WERI-Rb-1 (cell line): ENCODE measurements around the gene MTCL3.

Source experiments
- DNase-seq: peaks from one replicate; pipeline ENCODE4 v3.0.0-alpha.2; 2020
- H3K27ac ChIP-seq: fragments of 250-450 bp; sonication (Bioruptor Pico); 2 replicates; pipeline ENCODE4 v1.5.1; 2020; ENCODE audit warnings: mild to moderate bottlenecking, moderate library complexity
- H3K27me3 ChIP-seq: fragments of 250-450 bp; sonication (Bioruptor Pico); 2 replicates; pipeline ENCODE4 v1.5.1; 2021; ENCODE audit warnings: mild to moderate bottlenecking, low read depth, moderate library complexity; ENCODE audit not compliant: insufficient read depth, severe bottlenecking
- H3K36me3 ChIP-seq: fragments of 250-450 bp; sonication (Bioruptor Pico); 2 replicates; pipeline ENCODE4 v1.5.1; 2020; ENCODE audit warnings: mild to moderate bottlenecking, moderate library complexity
- H3K4me3 ChIP-seq: 2 replicates; pipeline ENCODE4 v1.5.1; 2011; ENCODE audit warnings: low read depth, mild to moderate bottlenecking, control low read depth, low read length
- H3K9me3 ChIP-seq: fragments of 250-450 bp; sonication (Bioruptor Pico); 2 replicates; pipeline ENCODE4 v1.5.1; 2021; ENCODE audit warnings: mild to moderate bottlenecking, moderate library complexity; ENCODE audit not compliant: severe bottlenecking
- CTCF ChIP-seq: IDR thresholded peaks from 2 replicates; pipeline ENCODE4 v1.5.1; 2011; ENCODE audit warnings: low read depth, mild to moderate bottlenecking, control low read depth, inconsistent platforms, low read length

The MTCL3 gene

GRCh38 chr6:127554435-127555006 is 35.4 kb upstream of the MTCL3 start:
- Histone ChIP-seq H3K4me3 (no peak overlapping the region), H3K27ac (no peak overlapping the region), H3K36me3 (no peaks in the 10 kb centered on the region), H3K9me3 (no peaks in the 10 kb centered on the region), H3K27me3 (no peaks in the 10 kb centered on the region)
- TF ChIP-seq CTCF = no peak
- no peak for DNase-seq

DNA sequence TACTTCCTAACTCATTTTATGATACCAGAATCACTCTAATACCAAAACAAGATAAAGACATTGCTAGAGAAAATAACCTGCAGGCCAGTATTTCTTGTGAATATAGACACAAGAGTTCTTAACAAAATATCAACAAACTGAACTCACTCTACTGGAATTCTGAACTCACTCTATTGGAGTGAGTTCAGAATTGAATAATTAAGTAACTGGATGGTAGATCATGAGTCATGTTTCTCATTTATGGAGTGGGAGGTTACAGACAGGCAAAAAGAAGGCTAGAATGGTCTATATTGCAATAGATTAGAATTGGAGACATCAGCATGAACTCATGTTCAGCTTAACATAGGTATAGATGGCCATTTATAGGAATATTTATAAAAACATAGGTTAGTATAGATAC is 31.3 kb upstream of the MTCL3 start:
- H3K36me3 ChIP-seq = no peaks in the 10 kb centered on the region
- no peaks in the 10 kb centered on the region for H3K27me3 ChIP-seq
- H3K27ac ChIP-seq = no peak overlapping the region
- H3K4me3 ChIP-seq = no peak overlapping the region
- no peak for DNase-seq
- no peak for TF ChIP-seq CTCF
- H3K9me3 ChIP-seq = no peaks in the 10 kb centered on the region

DNA sequence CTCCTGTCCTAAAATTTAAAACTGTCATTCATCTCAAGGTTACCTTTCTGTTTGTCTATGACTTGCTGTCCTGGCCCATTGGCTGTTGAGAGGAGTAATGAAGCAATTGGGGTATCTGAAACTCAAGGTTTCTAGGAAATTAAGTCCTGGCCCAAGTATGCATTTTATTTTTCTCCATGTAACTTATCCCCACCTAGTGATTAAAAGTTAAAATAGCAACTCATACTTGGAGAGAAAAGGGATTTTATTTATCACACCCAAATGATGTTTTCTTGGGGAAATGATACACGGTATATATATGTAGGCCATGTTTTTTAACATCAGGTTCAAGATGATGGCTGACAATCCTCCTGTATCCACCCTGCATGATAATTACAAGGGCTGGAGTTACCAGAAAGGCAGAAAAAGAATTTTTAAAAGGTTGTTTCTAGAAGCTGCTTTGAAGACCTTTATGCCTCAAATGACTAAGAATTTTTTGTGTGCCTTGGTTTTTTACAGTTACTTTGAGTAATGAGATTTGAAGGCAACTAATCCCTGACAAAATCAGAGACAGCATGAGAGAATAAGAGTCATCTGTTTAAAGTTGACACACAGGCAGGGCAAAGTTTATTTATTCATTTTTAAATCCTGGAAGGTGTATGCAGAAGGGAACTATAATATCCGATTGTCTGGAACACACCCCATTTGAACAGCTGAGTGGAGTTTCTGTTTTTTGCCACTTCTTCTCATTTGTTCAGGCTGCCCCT is 28.9 kb upstream of the MTCL3 start:
- Histone ChIP-seq H3K27me3 (no peaks in the 10 kb centered on the region), H3K27ac (no peak overlapping the region), H3K9me3 (no peaks in the 10 kb centered on the region), H3K4me3 (no peak overlapping the region), H3K36me3 (no peaks in the 10 kb centered on the region)
- TF ChIP-seq CTCF = no peak
- no peak for DNase-seq

GRCh38 chr6:127547215-127547614 is 28.1 kb upstream of the MTCL3 start:
- H3K4me3 ChIP-seq = no peak overlapping the region
- H3K27me3 ChIP-seq = no peaks in the 10 kb centered on the region
- peak; percentile 64 for TF ChIP-seq CTCF
- H3K27ac ChIP-seq = no peak overlapping the region
- H3K9me3 ChIP-seq = no peaks in the 10 kb centered on the region
- DNase-seq = peak; percentile 31
- H3K36me3 ChIP-seq = no peaks in the 10 kb centered on the region

DNA sequence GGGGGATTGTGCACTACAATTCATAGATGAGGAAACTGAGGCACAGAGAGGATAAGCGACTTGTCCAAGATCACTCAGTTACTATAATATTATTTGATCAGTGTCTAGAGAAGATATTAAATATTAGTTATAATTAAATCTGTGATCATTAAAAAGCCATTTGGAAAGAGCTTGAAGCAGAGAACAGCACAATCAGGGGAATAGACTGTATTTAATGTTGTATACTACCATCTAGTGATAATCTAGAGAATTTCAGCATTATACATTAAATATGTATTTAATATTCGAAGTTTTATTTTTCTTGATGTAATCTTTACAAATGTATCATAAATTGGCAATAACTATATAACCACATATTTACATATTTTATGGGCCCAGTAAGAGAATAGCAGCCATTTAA is 20.1 kb upstream of the MTCL3 start:
- DNase-seq = no peak
- no peaks in the 10 kb centered on the region for H3K9me3 ChIP-seq
- no peak for TF ChIP-seq CTCF
- H3K27me3 ChIP-seq = no peaks in the 10 kb centered on the region
- no peak overlapping the region for H3K4me3 ChIP-seq
- H3K36me3 ChIP-seq = no peaks in the 10 kb centered on the region
- H3K27ac ChIP-seq = no peak overlapping the region
